ENCODE data around the gene NEURL1. TPM values are rescaled to one million over a fixed set of nuclear protein-coding genes. Genes with fewer than 3 reads are reported as not detected.

NEURL1 gene
- total and polyA plus RNA-seq, 10 of the 15 experiments (the other 5 are each of a cell fraction or from before 2014, with no cell fraction given) = 0.02 to 0.05 (median 0.05) TPM; not detected in 6

- ATAC-seq (no peak), FAIRE-seq (no peak), DNase-seq (ENCODE audit: low read depth, low spot score) (no peak)
- Histone ChIP-seq H3K4me1 (ENCODE audit: control insufficient read depth, insufficient read depth, low read length) (peaks cover 6% of the 10 kb centered on the region), H3K36me3 (ENCODE audit: control insufficient read depth in 2 of 2, insufficient read depth in 2 of 2, low read length in 1 of 2) (no peaks in the 10 kb centered on the region), H4K20me1 (ENCODE audit: control insufficient read depth, insufficient read depth) (no peaks in the 10 kb centered on the region), H3K27me3 (replicated peaks in 1 of 2; ENCODE audit: control insufficient read depth in 2 of 2, insufficient read depth in 2 of 2, low read length in 1 of 2) (no peaks in the 10 kb centered on the region; a peak in 2 of 4 replicates), H3K9ac (ENCODE audit: control insufficient read depth, insufficient read depth, low read length) (no peak overlapping the region), H3K27ac (ENCODE audit: control insufficient read depth, insufficient read depth) (no peak overlapping the region), H3K79me2 (ENCODE audit: control insufficient read depth, insufficient read depth, low read length) (no peaks in the 10 kb centered on the region), H3K9me3 (replicated peaks; ENCODE audit: control insufficient read depth, insufficient read depth, low read length) (no peaks in the 10 kb centered on the region), H3K4me2 (ENCODE audit: control insufficient read depth, insufficient read depth) (no peak overlapping the region), H2AFZ (ENCODE audit: control insufficient read depth, low read depth, low read length) (no peak overlapping the region), H3K4me3 (no peak overlapping the region)
- in situ Hi-C loops (cut with MboI) (no loop called here), intact Hi-C loops (cut with micrococcal nuclease; ENCODE audit: unreplicated experiment) (no loop called here)
- ChIA-PET SMC1A (ENCODE audit: uncharacterized antibody, unreplicated experiment) (no interaction called here), POLR2A (no interaction called here), CTCF (interaction anchor here (2.5 kb wide), 1 partner anchor 15 kb away, joined by 8 read pairs; no protein-coding TSS in a partner anchor), RAD21 (ENCODE audit: unreplicated experiment) (no interaction called here)
- no TSS peak for BruUV-seq (replicated peaks)
- TF ChIP-seq ZBTB11 (CRISPR knock-in tag; IDR thresholded peaks at IDR 0.05) (no peak), PML (IDR thresholded peaks at IDR 0.05; ENCODE audit: low read length) (no peak), RFX5 (IDR thresholded peaks at IDR 0.05; ENCODE audit: low read depth, low read length) (no peak), EP300 (IDR thresholded peaks at IDR 0.05; ENCODE audit: borderline replicate concordance in 1 of 2, control insufficient read depth in 1 of 2, low read depth in 2 of 2, low read length in 2 of 2) (no peak)
- TF ChIP-seq, protein P1, sequence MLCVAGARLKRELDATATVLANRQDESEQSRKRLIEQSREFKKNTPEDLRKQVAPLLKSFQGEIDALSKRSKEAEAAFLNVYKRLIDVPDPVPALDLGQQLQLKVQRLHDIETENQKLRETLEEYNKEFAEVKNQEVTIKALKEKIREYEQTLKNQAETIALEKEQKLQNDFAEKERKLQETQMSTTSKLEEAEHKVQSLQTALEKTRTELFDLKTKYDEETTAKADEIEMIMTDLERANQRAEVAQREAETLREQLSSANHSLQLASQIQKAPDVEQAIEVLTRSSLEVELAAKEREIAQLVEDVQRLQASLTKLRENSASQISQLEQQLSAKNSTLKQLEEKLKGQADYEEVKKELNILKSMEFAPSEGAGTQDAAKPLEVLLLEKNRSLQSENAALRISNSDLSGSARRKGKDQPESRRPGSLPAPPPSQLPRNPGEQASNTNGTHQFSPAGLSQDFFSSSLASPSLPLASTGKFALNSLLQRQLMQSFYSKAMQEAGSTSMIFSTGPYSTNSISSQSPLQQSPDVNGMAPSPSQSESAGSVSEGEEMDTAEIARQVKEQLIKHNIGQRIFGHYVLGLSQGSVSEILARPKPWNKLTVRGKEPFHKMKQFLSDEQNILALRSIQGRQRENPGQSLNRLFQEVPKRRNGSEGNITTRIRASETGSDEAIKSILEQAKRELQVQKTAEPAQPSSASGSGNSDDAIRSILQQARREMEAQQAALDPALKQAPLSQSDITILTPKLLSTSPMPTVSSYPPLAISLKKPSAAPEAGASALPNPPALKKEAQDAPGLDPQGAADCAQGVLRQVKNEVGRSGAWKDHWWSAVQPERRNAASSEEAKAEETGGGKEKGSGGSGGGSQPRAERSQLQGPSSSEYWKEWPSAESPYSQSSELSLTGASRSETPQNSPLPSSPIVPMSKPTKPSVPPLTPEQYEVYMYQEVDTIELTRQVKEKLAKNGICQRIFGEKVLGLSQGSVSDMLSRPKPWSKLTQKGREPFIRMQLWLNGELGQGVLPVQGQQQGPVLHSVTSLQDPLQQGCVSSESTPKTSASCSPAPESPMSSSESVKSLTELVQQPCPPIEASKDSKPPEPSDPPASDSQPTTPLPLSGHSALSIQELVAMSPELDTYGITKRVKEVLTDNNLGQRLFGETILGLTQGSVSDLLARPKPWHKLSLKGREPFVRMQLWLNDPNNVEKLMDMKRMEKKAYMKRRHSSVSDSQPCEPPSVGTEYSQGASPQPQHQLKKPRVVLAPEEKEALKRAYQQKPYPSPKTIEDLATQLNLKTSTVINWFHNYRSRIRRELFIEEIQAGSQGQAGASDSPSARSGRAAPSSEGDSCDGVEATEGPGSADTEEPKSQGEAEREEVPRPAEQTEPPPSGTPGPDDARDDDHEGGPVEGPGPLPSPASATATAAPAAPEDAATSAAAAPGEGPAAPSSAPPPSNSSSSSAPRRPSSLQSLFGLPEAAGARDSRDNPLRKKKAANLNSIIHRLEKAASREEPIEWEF (IDR thresholded peaks at IDR 0.05; ENCODE audit: insufficient replicate concordance, low read depth, low read length) = no peak
- WGBS (ENCODE audit: insufficient coverage, insufficient replicate concordance, low lambda C conversion rate, missing lambda C conversion rate) = 69% methylated on average over 9 of the region's 12 CpGs
These were observed 55.3 kb downstream of the NEURL1 start for GRCh38 chr10:103548581-103549348.

Measured in GM12878 (cell line).